A673 (cell line): ENCODE measurements around the gene NEUROD2. TPM values are rescaled to one million over a fixed set of nuclear protein-coding genes. Genes with fewer than 3 reads are reported as not detected.

ENCODE experiments used
- BruUV-seq: library from RNA; stranded (reverse); fragments of 400-500 nt; replicated peaks from 2 replicates; lab custom pipeline; 2021; lab: Mats Ljungman, UMichigan
- CTCF ChIA-PET: fragments of 300-600 bp; sonication (Branson Sonifier 250); formaldehyde crosslinking; loops from one replicate; lab custom pipeline; 2022; ENCODE audit warnings: antibody characterized with exemption; lab: Charles Lee
- POLR2A ChIA-PET: fragments of 300-600 bp; sonication (Branson Sonifier 250); formaldehyde crosslinking; loops from one replicate; lab custom pipeline; 2022; ENCODE audit warnings: antibody characterized with exemption; ENCODE audit not compliant: low non-redundant PET; lab: Charles Lee
- DNase-seq: peaks from one replicate; pipeline ENCODE4 v3.0.0-alpha.2; 2015; ENCODE audit warnings: low spot score
- H3K27ac ChIP-seq: fragments of 200-600 bp; sonication (generic); 2 replicates; pipeline ENCODE4 v1.5.1; 2016; ENCODE audit warnings: mixed run types, low read depth, mild to moderate bottlenecking, mixed read lengths, antibody characterized with exemption, low read length; ENCODE audit not compliant: poor library complexity, severe bottlenecking
- H3K27me3 ChIP-seq: fragments of 200-600 bp; sonication (generic); replicated peaks from 2 replicates; pipeline ENCODE4 v1.6.1; 2017; ENCODE audit warnings: mixed run types, low read depth, mild to moderate bottlenecking, mixed read lengths, antibody characterized with exemption, low read length; ENCODE audit not compliant: insufficient read depth, poor library complexity
- H3K36me3 ChIP-seq: fragments of 200-600 bp; sonication (generic); 2 replicates; pipeline ENCODE4 v1.6.1; 2016; ENCODE audit warnings: mixed run types, mild to moderate bottlenecking, mixed read lengths, antibody characterized with exemption, low read length; ENCODE audit not compliant: insufficient read depth, poor library complexity, severe bottlenecking
- H3K4me1 ChIP-seq: fragments of 200-600 bp; sonication (generic); 2 replicates; pipeline ENCODE4 v1.6.1; 2017; ENCODE audit warnings: mixed run types, mild to moderate bottlenecking, mixed read lengths, antibody characterized with exemption, low read length; ENCODE audit not compliant: insufficient read depth, poor library complexity, severe bottlenecking
- H3K4me3 ChIP-seq: fragments of 200-600 bp; sonication (generic); 2 replicates; pipeline ENCODE4 v1.5.1; 2016; ENCODE audit warnings: low read depth, mixed run types, mild to moderate bottlenecking, mixed read lengths, low read length; ENCODE audit not compliant: poor library complexity, severe bottlenecking
- H3K9me3 ChIP-seq: fragments of 200-600 bp; sonication (generic); 2 replicates; pipeline ENCODE4 v1.6.1; 2016; ENCODE audit warnings: mixed run types, low read depth, mild to moderate bottlenecking, mixed read lengths, antibody characterized with exemption, low read length; ENCODE audit not compliant: poor library complexity, severe bottlenecking
- CTCF ChIP-seq: fragments of 300-800, 200-600 bp; sonication (generic); conservative IDR thresholded peaks from 2 replicates; pipeline ENCODE4 v1.5.1; 2017; ENCODE audit warnings: low read depth, mild to moderate bottlenecking, antibody characterized with exemption, low read length, moderate library complexity, mixed read lengths
- EZH2 ChIP-seq: fragments of 200-600 bp; sonication (generic); IDR thresholded peaks from 2 replicates; pipeline ENCODE4 v1.6.1; 2017; ENCODE audit warnings: borderline replicate concordance, low read depth, mild to moderate bottlenecking, mixed read lengths, antibody characterized with exemption, low read length; ENCODE audit not compliant: poor library complexity, severe bottlenecking
- intact Hi-C: fragments of 100-400 bp; cut with micrococcal nuclease; formaldehyde crosslinking; loops from one replicate; pipeline ENCODE4 v1.10.0; 2022; ENCODE audit not compliant: unreplicated experiment
- total RNA-seq: library from RNA; stranded (reverse); gene quantifications from 2 replicates; pipeline ENCODE4 v1.2.3, GENCODE V29; 2021

NEUROD2 gene
- total RNA-seq, 1 experiment from 2014 or later: not detected

- intact Hi-C loops: no loop called here
- BruUV-seq: no TSS peak
- no peak for TF ChIP-seq CTCF
- TF ChIP-seq EZH2: no peak
- Histone ChIP-seq H3K9me3 (no peaks in the 10 kb centered on the region), H3K4me3 (no peak overlapping the region), H3K27ac (no peak overlapping the region), H3K27me3 (no peaks in the 10 kb centered on the region), H3K36me3 (no peaks in the 10 kb centered on the region), H3K4me1 (peaks cover 6% of the 10 kb centered on the region)
- ChIA-PET POLR2A (no interaction called here), CTCF (interaction anchor here (0.6 to 1.8 kb wide), 2 partner anchors 10 to 11 kb away, joined by 3 to 8 read pairs; no protein-coding TSS in a partner anchor)
- DNase-seq: no peak
Measured at GRCh38 chr17:39633570-39634183, 26.0 kb upstream of the NEUROD2 start.

- no peaks in the 10 kb centered on the region for H3K27me3 ChIP-seq
- H3K36me3 ChIP-seq: no peaks in the 10 kb centered on the region
- POLR2A ChIA-PET: no interaction called here
- H3K4me1 ChIP-seq: peaks cover 6% of the 10 kb centered on the region
- intact Hi-C loops: no loop called here
- H3K9me3 ChIP-seq: no peaks in the 10 kb centered on the region
- no TSS peak for BruUV-seq
- no peak overlapping the region for H3K27ac ChIP-seq
- TF ChIP-seq CTCF: no peak
- no peak for TF ChIP-seq EZH2
- no peak overlapping the region for H3K4me3 ChIP-seq
- CTCF ChIA-PET: interaction anchor here (1.0 to 1.8 kb wide), 2 partner anchors 9 to 11 kb away, joined by 4 to 8 read pairs; no protein-coding TSS in a partner anchor
- no peak for DNase-seq
Measured at GRCh38 chr17:39632153-39632941, 24.6 kb upstream of the NEUROD2 start.

DNA sequence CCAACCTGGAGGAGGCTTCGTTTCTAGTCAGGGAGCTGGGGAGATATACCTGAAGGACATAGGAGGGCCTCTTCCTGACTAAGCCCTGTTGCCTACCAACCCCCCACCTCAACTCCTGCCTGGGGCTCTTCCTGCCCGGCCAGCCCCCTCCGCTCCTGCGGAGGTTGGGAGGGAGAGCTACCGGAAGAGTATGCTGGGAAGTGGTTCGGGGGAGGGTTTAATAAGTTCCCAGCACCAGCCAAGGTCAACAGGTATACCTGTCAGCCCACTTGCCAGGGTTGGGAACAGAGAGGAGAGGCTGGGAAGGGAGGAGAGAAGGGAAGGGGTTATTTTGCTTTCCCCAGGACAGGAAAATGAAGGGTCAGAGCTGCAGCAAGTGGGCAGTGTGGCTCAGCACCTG is 23.7 kb upstream of the NEUROD2 start:
- Histone ChIP-seq H3K27me3 (no peaks in the 10 kb centered on the region), H3K9me3 (no peaks in the 10 kb centered on the region), H3K4me3 (no peak overlapping the region), H3K27ac (no peak overlapping the region), H3K36me3 (no peaks in the 10 kb centered on the region), H3K4me1 (peaks cover 3% of the 10 kb centered on the region)
- TF ChIP-seq CTCF (no peak), EZH2 (no peak)
- intact Hi-C loops: no loop called here
- CTCF ChIA-PET: interaction anchor here (1.3 kb wide), 1 partner anchor 10 kb away, joined by 6 read pairs; no protein-coding TSS in a partner anchor
- POLR2A ChIA-PET: interaction anchor here (0.7 kb wide), 1 partner anchor 370 kb away, joined by 4 read pairs; no protein-coding TSS in a partner anchor
- DNase-seq: no peak
- no TSS peak for BruUV-seq
